LoVo (cell line): ENCODE data around the gene FMNL3.

Experiments
- DNase-seq: peaks from one replicate; pipeline ENCODE4 v3.0.0-alpha.2; 2016; ENCODE audit warnings: low spot score

The FMNL3 gene

DNA sequence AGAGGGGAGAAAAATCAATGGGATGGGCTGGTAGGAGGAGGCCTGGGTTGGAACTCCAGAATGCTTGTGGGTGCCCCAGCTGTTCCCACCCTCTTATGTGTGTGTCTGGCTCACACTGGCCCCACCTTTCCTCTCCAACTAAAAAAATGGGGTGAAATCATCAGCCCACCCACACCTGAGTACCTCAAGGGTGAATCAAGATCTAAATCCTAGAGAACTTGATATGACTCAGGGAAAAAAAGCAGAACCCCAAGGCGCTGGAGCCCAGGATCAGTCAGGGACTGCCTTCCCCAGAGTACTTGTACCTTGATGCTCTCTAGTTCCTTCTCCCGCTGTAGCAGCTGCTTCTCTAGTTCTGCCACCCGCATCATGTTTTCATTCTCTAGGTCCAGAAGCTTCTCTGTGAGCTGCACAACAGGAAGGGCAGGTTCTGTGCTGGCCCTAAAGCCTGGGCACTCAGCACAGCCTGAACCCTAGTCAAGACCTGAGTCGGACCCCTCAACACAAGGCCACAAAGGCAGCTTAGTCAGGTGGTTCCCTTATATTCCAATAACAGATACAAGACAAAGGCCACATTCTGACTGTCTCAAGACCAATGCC lies 54.2 kb downstream of the FMNL3 start:
- no peak for DNase-seq

DNA sequence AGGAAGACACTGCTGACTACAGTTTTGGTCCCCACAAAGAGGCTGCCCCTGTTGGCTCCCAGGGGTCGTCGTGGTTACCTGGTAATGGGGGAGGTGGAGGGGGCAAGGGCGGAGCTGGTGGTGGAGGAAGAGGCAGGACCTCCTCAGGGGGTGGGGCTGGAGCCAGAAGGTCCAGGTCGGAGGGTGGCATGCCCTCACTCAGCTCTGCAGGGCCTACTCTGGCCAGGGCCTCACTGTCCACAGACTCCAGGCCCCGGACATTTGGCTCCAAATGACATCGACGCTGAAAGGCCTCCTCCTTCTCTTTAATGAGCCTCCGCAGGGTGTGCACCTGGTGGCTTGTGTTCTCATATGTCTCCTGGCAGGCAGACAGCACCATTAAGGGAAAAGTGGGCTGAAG lies 55.4 kb downstream of the FMNL3 start:
- DNase-seq = no peak

DNA sequence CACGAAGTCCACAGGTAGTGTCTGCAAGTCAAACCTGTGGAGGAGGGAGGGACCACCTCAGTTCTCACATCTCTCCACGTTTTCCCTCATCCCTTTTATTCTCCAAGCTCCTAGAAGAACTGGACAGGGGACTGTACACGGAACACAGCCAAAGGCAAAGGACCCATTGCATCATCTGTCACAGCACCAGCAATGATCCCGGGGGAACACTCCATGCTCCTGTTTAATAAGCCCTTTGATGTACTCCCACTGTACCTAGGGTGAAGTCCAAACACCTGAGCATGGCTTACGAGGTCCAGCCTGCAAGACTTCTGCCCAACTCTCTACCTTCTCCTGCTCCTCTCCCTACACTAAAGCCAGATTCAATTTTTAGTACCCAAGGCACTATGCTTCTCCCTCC lies 57.3 kb downstream of the FMNL3 start:
- DNase-seq = no peak

DNA sequence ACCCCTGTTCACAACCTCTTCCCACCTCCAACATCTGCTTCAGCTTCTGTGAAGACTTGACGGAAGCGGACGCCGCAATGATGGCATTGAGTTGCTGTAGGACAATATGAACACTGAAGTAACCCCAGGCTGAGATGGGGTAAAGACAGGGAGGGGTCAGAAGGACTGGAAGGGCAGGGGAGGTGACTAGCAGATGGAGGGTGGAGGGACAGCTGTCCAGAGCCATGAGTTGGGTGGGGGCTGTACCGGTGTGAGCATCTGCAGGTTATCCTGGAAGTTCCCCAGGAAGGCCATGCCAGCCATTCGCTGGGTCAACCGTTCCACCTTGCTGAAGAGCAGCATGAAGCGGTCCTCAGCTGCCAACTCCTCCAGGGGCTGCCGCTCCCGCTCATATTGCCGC lies 57.8 kb downstream of the FMNL3 start:
- DNase-seq = no peak

DNA sequence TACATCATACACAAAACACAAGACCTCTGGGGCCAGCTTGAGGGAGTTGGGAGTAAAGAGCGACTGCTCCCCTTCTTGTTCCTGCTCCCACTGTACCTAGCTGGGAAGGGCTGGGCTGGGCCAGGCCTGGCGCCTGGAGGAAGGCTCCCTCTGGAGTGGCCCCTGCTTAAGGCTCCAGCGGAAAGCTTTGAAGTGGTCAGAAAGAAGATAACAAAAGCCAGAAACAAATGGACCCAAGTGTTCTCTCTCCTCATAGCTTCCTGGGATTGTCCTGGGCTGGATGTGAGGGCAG lies 58.5 kb downstream of the FMNL3 start:
- no peak for DNase-seq

DNA sequence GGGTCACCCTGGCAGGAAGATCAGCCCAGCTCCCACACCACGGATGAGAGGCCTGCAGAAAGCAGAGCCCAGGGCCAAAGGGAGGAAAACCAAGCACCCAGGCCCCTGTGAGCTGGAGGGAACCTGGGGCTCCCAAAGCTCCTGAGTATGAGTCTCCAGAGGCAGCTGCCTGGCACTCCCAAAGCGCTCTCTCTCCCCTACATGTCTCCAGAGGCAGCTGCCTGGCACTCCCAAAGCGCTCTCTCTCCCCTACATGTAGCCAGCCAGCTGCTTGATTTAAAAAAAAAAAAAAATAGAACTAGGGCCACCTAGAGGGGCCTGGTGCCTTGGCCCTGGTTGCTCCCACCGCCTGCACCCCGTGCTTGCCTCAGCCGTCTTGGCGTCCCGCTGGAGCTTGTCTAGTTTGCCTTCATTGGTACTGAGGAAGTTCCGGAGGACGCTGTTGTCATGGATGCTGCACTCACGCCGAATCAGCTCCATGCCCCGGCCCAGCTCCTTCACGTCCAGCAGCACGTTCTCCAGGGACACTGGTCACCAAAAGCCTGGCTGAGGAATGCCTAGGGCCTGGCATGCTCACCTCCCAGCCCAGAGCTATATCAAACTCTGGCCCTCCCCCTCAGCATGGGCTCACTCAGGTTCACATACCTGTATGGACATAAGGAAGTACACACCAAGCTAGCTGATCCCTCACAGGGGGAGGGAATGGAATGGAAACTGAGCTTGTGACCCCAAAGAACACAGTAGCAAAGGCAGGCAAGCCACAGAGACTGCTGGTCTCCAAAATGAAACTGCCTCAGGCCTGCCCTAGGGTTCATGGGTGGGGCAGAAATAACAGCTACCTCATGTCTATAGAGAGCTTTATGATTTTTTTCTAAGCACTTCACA lies 59.1 kb downstream of the FMNL3 start:
- no peak for DNase-seq

DNA sequence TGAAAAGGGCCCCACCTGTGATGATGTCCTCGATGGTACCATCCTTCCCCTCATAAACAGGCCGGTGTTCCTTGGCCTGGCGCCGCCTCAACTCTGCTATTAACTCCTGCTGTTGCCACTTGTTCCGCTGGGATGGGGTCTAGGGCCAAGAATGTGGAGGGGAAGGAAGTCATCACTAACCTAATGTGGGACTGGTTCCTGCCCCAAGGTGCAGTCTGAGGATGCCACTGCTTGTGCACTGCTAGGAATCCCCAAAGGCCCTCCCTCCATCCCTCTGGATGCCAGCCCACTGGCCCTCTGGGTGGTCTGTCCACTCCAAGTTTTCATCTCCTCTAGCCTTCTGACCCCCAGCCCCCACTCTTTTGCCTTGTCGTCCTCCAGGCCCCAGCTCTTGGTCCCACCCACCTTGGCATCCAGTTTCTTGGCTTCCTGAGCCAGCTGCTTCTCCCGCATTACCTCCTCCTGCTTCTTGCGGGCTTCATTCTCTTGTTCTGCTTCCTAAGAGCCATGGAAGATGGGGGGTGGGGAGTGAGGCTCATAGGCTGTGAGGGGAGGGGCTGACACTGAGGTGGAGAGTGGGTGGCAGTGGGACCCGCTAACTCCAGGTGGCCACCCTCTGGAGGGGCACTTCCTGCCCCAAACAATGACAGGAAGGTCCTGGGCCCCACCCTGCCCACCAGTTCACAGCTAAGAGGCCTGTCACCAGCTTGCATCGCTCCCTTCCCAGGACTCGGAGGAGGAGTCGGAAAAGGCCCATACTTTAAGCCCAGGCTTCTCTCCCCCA lies 60.1 kb downstream of the FMNL3 start:
- no peak for DNase-seq

DNA sequence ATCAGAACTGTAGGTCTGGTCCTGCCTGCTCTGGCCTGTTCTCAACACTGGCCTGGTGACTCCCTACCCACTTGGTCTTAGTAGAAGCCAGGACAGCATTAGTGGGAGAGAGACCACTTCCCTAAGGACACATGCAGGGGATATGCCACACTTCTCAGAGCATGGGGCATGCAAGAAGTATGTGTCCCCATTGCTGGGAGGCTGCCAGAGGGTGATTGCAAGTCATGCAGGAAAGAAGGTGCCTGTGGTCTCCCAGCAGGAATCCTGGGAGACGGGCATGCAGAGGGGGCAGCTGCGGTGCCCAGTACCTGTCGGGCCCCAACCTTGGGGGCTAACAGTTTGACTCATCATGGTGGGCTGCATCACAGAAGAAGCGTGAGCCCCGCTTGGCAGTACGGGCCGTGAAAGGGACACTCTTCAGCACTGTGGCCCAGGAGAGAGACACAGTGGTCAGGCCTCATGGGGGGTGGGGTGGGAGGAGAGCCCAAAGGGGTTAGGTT lies 60.8 kb downstream of the FMNL3 start:
- DNase-seq = no peak

DNA sequence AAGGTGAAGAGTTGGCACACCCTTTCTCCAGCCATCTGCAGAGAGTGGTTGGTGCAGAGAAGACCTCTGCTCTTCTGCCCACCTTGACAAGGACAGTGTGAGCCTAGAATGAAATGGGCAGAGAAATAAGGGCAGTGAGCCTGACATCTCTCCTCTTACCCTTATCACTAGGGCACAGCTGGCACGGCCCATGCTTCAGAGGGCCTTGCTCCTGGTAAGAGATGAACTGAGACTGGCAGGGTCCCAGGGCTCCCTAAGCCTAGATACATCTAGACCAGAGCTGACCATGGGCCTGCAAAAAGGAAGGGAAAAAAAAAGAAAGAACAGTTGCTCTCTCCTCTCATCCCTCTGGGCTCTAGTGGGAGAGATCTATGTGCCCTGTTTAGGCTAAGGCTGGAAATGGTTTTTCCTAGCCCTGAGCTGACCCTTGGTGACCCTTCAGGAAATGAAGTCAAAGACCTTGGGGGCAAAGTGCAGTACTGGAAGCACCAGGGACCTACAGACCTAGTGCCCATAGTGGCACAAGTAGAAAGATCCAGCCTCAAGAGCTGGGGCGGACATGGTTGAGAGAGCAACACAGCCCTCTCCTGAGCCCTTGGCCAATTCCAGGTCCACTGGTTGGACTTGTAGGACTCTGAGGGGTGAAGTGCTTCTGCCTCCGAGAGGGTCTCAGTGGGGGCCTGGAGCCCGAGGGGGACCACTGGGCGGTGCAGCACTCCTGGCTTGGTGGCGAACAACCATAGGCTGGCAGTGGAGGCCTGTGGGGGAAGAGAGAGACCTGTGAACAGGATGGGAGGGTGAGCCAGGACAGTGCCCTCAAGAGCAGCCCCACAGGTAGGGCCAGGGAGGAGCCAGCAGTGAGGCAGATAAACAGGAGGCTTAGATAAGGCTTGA lies 61.8 kb downstream of the FMNL3 start:
- no peak for DNase-seq

DNA sequence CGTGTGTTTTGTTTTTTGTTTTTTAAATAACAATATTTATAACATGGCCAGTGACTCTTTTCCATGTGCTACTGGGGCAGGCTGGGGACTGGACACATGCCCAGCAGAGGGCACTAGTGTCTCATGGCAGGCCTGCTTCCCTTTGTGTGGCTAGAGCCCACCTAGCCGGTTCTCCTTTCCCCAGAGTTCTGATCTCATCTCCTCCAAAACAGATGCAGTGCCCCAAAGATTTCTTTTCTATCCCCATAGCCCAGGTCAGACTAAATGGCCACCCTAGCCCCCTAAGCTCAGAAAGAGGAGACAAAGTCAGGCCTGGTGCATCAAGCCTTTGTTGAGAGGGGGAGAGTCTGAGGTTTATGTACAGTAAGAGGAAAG lies 62.6 kb downstream of the FMNL3 start:
- peak; percentile 46 for DNase-seq

DNA sequence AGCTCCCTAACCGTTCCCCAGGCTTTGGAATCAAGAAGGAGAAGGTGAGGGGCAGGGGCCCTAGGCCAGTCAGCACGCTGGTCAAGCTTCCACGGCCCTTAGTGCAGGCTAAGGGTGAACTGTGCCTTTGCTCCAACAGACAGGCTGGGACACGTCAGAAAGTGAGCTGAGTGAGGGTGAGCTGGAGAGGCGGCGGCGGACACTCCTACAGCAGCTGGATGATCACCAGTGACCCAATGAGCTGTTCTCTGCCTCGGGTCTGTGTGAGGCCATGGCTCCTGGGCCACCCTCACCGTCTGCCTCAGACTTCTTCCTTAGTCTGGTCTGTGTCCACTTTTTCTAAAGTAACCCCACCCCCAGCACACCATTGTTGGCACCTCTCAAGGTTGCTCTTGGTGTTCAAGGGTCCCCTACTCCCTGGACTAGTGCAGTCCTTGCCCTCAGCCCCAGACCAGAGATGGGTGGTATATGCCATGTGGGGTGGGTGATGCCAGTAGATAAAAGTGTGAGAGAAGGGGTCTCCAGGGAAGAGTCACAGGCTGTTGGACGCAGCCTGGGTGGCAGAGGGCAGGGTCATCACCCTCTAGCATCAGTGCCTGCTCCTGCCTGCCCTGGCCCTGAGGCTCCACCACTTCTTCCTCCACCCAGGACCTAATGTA lies 63.1 kb downstream of the FMNL3 start:
- DNase-seq = no peak

DNA sequence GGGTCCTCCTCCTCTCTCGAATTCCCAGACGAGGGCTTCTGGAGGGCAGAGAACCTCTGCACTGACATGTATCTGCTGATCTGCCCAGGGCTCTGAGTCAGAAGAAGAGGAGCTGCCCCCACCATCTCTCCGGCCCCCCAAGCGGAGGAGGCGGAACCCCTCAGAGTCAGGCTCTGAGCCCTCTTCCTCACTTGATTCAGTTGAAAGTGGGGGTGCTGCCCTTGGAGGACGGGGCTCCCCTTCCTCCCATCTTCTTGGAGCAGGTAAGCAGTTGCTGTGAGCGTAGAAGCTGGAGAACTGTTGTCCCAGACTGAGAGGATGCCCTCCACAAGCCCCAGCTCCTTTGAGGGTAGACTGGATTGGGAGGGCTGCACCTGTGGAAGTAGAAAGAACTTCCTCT lies 64.1 kb downstream of the FMNL3 start:
- DNase-seq = no peak

DNA sequence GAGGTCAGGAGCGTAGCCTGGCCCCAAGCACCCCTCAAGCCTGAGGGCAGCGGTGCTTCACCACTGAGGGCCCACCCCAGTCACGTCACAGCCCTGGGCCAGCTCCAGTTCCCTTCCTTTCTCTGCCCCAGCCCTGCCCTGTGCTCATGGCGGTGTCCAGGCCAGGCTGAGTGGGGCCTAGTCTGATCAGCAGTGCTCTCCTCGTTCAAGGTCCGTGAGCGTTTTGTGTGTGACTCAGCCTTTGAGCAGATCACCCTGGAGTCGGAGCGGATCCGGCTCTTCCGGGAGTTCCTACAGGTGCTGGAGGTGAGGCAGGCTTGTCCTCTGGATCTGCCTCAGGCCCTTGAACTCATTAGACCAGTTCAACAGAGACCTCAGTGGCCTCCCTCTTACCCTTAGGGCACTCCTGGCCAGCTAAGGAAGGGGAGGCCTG lies 64.8 kb downstream of the FMNL3 start:
- no peak for DNase-seq

DNA sequence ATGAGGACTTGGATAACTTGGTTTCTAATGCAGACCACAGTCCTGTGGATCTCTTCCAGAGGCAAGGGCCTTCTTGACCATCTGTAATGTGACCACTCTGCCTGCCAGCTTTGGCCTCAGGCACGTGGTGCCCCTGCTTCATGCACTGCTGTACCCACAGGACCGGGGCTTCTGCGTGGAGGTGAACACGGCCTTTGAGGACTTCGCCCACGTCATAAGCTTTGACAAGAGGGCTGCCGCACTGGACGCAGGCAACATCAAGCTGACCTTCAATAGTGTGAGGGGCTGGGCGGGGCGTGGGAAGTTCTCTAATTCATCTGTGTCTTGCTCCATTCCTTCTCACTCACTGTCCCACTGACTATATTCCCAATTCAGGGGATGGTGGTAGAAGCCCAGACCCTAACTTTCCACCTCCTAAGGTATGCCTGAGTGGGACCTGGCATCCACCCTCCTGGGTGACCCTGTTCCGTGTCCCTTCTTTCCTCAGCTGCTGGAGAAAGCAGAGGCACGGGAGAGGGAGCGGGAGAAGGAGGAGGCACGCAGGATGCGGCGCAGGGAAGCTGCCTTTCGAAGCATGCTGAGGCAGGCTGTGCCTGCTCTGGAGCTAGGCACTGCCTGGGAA lies 65.3 kb downstream of the FMNL3 start:
- DNase-seq = no peak

DNA sequence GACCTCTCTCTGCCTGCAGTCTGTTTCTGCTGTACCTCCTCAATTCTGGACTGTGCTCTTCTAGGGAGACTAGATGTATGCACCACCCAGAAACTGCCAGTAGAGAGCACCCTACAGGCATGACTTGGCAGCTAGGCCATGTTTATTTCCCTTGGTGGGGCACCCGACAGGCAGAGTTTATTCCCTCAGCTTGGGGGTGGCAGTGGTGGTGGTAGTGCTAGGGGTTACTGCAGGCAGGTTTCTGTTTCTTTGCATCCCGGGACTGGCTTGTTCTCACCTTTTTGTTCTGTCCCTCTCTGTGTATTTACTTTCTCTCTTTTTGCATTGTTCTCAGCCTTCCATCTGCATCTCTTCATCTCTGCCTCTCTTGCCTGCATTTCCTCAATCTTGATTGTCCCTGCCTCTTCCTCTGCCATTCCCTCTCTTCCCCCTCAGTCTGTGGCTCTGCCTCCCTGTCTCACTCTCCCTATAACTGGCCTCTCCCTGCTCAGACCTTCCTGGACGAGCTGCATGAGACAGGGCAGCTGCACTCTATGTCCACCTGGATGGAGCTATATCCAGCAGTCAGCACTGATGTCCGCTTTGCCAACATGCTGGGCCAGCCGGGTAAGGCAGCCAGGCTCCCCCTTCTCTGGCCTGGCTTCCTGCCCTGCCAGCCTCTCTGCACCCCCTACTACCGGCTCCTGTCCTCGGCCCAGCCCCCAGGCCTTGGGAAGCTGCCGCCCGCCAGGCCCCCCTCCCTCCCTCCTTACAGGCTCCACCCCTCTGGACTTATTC lies 70.0 kb downstream of the FMNL3 start:
- no peak for DNase-seq

DNA sequence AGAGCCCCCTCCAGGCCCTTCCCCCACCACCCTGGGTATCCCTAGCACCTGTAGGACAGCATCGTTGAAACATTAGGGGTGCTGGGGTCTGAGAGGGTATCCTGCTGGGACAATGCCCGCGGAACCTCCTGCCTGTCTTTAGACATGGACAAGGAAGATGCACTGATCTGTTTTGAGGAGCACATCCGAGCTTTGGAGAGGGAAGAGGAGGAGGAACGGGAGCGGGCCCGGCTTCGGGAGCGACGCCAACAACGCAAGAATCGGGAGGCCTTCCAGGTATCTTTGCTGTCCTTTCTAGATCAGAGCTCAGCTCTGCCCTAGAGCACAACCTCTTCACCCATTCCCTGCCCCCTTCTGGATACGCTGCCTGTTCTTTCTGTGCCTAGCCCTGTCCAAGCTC lies 70.6 kb downstream of the FMNL3 start:
- DNase-seq = no peak

DNA sequence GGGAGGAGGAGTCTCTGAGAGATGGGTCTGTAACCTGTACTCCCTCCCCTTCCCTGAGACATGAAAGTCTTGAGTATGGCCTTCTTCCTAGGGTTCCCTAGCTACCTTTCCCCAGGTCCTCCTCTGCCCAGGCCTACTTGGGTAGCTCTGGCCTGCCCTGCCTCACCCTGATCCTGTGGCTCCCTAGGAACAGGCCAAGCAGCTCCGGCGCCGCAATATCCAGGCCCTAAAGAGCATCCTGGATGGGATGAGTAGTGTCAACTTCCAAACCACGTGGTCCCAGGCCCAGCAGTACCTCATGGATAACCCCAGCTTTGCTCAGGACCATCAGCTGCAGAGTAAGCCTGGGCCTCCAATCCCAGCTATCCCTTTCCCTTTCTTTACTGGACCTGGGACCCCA lies 71.5 kb downstream of the FMNL3 start:
- no peak for DNase-seq

DNA sequence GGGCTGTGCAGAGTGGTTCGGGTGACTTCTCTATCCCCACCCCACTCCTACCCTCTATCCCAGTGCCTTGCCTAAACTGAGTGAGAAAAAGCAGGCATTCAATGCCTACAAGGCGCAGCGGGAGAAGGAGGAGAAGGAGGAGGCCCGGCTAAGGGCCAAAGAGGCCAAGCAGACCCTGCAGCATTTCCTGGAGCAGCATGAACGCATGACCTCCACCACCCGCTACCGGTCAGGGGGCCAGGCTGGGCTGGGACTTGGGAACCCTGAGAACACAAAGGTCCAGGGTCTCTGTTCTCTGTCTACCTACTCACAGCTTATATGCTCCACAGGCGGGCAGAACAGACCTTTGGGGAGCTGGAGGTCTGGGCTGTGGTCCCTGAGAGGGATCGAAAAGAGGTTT lies 72.2 kb downstream of the FMNL3 start:
- no peak for DNase-seq

DNA sequence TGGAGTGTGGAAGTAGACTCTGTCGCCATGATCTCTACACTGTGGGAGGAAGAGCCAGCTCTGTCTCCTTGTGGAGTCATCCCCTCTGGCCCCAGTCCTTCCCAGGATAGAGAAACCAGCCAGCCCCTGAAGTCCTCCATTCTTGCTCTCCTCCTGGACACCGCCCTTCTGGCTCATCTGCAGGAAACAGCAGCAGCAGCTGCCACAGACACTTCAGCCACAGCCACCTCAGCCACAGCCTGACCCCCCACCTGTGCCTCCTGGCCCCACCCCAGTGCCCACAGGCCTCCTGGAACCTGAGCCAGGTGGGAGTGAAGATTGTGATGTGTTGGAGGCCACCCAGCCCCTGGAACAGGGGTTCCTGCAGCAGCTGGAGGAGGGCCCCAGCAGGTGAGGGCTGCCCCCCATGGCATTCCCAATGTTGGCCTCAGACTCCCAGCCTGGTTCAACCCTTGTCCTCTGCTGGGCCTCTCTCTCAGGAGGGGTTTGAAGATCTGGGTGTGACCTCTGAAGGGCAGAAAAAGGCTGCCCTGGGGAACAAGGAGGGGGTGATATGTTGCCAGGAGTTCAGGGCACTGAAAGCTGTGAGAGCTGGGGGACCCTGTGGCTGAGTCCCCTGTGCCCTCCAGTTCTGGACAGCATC lies 73.4 kb downstream of the FMNL3 start:
- DNase-seq = no peak
